T-helper 1 cell treated with Interleukin-12 subunit alpha and Interleukin-12 subunit beta and Interleukin-4 antibody, amounts not matched to agents 30 μg/mL and 1 μg/mL, for 36 hours (primary cell): Measurements from ENCODE around the gene STEAP1B.
"Not testable (repeated sequence)": the region's sequence is repeated elsewhere in the genome, so short reads cannot be mapped to it uniquely, and the experiment has no call there.

Experiments
- H3K27ac Mint-ChIP-seq: one replicate; pipeline ENCODE4 v1.8.0; 2021; ENCODE audit warnings: mild to moderate bottlenecking, mixed read lengths
- H3K27me3 Mint-ChIP-seq: one replicate; pipeline ENCODE4 v1.8.0; 2021; ENCODE audit warnings: low read depth, mixed read lengths
- H3K36me3 Mint-ChIP-seq: one replicate; pipeline ENCODE4 v1.8.0; 2021; ENCODE audit warnings: low read depth, mixed read lengths
- H3K4me1 Mint-ChIP-seq: one replicate; pipeline ENCODE4 v1.8.0; 2021; ENCODE audit warnings: low read depth, mixed read lengths
- H3K4me3 Mint-ChIP-seq: one replicate; pipeline ENCODE4 v1.8.0; 2021; ENCODE audit warnings: mild to moderate bottlenecking, moderate library complexity, mixed read lengths
- H3K9me3 Mint-ChIP-seq: one replicate; pipeline ENCODE4 v1.8.0; 2021; ENCODE audit warnings: mixed read lengths

STEAP1B gene

DNA sequence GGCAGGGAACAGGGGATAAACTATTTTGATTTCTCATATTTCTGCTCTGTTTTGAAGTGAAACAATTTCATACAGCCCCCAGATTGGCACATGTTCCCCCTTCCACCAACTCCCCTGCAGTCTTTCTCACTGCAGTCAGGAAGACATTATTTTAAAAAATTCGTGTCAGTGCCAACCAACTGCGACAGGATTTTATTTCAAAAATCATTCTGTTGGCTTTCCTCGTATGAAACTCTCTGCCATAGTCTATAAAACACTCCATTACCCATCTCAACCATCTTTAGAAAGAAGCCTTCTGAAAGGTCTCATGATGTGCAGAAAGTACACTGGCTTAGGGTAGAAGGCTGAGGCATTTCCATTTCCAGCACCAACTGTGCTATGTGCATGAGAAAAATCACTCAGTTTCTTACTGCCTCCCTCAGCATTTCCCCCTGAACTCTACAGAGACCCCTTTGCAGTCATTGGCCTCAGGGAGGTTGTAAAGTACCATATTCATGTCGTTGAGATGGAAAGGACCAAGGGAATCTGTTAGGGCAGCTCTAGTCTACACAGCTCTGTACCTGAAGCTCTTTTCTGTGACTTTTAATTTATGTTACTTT lies 46.9 kb downstream of the STEAP1B start:
- Mint-ChIP-seq H3K27me3 (peaks cover 59% of the 10 kb centered on the region), H3K27ac (no peak overlapping the region), H3K4me1 (peaks cover 6% of the 10 kb centered on the region), H3K9me3 (no peaks in the 10 kb centered on the region), H3K4me3 (no peak overlapping the region), H3K36me3 (no peaks in the 10 kb centered on the region)

DNA sequence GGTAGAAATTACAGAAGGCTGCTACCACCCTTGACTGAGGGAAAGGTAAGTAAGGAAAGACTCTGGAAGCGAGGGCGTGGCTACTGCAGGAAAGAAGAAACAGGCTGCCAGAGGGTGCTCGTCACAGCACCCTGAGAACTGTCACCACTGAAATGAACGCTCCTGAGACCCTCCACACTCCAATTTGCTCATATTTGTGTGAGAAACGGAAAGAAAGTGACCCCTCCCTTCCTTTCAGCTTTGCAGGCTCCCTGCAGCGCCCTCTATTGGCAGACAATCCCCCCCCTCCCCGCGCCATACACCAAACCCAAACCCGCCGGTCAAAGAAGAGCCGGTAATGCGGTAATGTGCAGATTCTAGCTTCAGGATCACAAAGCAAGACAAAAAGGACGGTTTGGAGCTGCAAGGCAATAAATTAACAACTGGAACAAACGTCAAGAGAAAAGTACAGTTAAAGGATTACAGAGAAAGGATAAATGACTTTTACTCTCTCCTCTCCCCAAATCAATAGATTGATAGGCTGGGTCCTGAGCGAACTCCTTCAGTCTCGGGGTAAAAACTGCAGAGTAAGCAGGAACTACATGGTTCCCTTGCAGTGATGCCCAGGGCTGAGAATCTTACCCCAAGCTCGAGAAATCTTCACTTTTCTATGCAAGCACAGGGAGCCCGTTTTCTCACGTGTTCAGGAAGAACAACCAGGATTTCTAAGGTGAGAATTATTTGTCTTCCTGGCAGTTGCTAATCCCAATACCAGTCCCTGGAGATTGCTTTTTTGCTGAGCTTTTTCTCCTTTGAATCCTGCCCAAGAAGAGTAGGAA lies 47.6 kb downstream of the STEAP1B start:
- Mint-ChIP-seq H3K27me3 (peaks cover 55% of the 10 kb centered on the region), H3K36me3 (no peaks in the 10 kb centered on the region), H3K27ac (no peak overlapping the region), H3K9me3 (no peaks in the 10 kb centered on the region), H3K4me3 (no peak overlapping the region), H3K4me1 (peaks cover 9% of the 10 kb centered on the region)

DNA sequence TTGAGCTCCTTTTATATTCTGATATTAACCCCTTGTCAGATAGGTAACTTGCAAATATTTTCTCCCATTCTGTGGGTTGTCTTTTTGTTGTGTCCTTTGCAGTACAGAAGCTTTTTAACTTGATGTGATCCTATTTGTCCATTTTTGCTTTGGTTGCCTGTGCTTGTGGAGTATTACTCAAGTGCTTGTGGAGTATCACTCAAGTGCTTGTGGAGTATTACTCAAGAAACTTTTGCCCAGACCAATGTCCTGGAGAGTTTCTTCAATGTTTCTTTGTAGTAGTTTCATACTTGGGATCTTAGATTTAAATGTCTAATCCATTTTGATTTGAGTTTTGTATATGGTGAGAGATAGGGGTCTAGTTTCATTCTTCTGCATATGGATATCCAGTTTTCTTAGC lies 50.0 kb downstream of the STEAP1B start:
- not testable (repeated sequence) for H3K27ac Mint-ChIP-seq

DNA sequence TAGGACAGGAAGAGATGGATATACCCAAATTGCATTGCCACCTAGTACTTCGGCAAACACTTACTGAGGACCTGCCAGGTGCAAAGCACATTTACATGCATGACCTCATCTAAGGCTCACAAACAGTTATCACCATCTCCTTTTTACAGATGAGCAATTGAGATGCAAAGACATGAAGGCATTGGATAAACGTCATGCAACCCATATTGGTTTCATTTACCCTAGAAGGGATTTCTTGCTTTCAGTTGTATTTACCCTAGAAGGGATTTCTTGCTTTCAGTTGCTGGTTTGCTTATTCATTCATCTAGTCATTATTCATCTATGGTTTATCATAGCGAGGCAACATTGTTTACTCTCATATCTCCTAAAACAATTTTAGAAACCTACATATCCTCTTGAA lies 52.2 kb downstream of the STEAP1B start:
- Mint-ChIP-seq H3K36me3 (no peaks in the 10 kb centered on the region), H3K9me3 (no peaks in the 10 kb centered on the region), H3K4me3 (no peak overlapping the region), H3K27me3 (peaks cover 33% of the 10 kb centered on the region), H3K4me1 (peaks cover 18% of the 10 kb centered on the region), H3K27ac (no peak overlapping the region)

More for the DNA sequence above, 50.0 kb downstream of the STEAP1B start:
- Mint-ChIP-seq H3K27me3 (peaks cover 49% of the 10 kb centered on the region), H3K4me1 (peaks cover 15% of the 10 kb centered on the region)
- H3K4me3 Mint-ChIP-seq, H3K36me3 Mint-ChIP-seq, H3K9me3 Mint-ChIP-seq: not testable (repeated sequence)

DNA sequence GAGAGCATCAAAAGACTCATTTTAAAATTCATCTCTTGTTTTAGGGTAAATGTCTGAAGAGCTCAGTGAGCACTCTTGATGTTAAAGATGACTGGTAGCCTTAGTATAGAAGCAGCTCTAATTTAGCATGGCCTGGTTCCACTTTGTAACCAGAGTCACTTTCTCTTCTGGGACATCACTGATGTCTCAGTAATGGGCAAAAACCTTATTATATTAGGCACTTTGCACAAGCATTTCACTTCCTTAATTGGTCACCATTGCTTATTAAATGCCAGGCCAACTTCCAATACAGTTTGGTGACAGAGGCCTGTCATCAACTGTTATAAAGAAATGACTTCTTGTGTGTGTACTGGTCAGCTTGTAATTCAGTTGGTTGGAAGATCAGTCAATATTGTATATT lies 53.0 kb downstream of the STEAP1B start:
- no peak overlapping the region for H3K27ac Mint-ChIP-seq
- H3K4me3 Mint-ChIP-seq: no peak overlapping the region
- H3K4me1 Mint-ChIP-seq: peaks cover 14% of the 10 kb centered on the region
- H3K9me3 Mint-ChIP-seq: no peaks in the 10 kb centered on the region
- peaks cover 26% of the 10 kb centered on the region for H3K27me3 Mint-ChIP-seq
- no peaks in the 10 kb centered on the region for H3K36me3 Mint-ChIP-seq

DNA sequence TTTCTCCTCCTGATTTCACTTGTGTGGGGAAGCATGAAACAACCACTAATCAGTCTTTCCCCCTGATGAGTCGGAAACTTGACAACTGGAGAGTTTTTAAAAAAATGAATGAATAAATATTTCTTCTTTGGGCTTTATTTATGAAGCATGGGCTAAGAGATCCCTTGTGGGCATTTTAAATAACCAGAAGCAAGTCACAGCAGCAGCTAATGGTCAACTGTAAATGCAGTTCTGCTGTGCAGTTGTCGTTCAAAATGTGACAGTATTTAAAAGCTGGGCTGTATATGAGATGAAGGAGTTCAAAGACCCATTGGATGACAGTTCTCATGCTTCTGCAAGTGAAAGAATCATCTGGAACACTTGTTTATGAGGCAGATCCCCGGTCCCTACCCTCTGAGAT lies 54.1 kb downstream of the STEAP1B start:
- Mint-ChIP-seq H3K4me1 (peaks cover 14% of the 10 kb centered on the region), H3K36me3 (no peaks in the 10 kb centered on the region), H3K27me3 (peaks cover 16% of the 10 kb centered on the region), H3K9me3 (no peaks in the 10 kb centered on the region), H3K4me3 (no peak overlapping the region), H3K27ac (no peak overlapping the region)

DNA sequence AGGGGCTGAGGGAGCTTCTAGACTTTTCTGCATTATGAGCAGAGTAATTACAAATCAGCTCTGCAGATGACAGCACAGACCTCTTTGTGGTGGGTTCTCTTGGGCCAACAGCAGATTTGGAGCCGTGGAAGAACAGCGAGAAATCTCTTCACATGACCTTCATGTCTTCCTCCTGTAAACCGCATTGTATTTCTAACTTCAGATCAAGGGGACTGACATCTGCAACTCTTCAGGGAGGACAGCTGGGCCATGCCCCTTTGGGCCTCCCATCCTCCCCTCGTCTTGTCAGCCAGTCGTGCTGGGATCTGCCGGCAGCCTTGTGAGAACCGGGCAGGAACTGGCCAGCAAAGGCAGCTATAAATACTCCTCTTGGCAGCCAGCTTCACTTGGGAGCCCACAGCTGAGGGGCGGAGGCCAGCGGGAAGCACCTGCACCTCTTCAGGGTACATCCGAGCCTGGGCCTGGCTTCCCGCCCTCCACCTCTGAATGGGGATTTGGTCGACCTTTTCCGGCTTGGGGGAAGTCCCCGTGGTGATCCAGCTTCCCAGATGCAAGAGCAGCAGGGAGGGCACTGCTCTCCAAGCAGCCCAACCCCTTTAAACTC lies 54.7 kb downstream of the STEAP1B start:
- Mint-ChIP-seq H3K4me1 (peaks cover 14% of the 10 kb centered on the region), H3K9me3 (no peaks in the 10 kb centered on the region), H3K4me3 (no peak overlapping the region), H3K36me3 (no peaks in the 10 kb centered on the region), H3K27me3 (peaks cover 10% of the 10 kb centered on the region), H3K27ac (no peak overlapping the region)

DNA sequence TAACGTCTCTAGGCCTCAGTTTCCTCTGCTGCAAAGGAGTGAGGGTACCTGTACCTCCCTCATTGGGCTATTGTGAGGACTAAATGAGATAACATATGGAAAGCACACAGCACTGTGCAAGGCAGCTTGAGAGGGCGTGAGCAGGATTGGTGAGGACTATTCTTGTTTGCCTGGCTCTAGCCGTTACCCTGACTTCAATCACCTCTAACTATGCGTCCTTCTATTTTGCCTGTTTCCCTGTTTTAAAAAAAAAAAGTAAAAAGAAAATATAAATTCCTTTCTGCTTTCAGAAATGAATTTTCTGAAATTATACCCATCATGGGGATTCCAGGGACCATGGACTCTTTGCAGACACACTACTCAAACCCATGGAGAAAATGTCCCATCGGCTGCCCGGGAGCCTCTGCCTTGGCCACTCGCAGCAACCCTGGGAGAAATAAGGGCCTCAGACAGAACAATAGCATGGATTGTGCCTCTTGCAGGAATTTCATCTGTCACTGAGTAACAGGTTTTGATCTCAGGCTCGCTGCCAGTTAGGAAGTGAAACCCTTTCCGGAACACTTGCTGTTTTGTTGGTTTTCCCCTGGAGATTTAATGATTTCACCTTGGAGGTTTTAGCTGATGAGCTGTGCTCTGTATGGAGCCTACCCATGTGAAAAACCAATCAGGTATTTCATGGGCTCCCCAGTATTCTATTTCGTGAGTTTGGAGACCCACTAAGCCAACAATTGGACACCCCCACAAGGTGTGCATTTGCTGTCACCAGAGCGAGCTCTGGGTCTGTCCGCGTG lies 55.6 kb downstream of the STEAP1B start:
- Mint-ChIP-seq H3K4me3 (no peak overlapping the region), H3K9me3 (no peaks in the 10 kb centered on the region), H3K27me3 (peaks cover 8% of the 10 kb centered on the region), H3K36me3 (no peaks in the 10 kb centered on the region), H3K4me1 (peaks cover 14% of the 10 kb centered on the region), H3K27ac (no peak overlapping the region)

DNA sequence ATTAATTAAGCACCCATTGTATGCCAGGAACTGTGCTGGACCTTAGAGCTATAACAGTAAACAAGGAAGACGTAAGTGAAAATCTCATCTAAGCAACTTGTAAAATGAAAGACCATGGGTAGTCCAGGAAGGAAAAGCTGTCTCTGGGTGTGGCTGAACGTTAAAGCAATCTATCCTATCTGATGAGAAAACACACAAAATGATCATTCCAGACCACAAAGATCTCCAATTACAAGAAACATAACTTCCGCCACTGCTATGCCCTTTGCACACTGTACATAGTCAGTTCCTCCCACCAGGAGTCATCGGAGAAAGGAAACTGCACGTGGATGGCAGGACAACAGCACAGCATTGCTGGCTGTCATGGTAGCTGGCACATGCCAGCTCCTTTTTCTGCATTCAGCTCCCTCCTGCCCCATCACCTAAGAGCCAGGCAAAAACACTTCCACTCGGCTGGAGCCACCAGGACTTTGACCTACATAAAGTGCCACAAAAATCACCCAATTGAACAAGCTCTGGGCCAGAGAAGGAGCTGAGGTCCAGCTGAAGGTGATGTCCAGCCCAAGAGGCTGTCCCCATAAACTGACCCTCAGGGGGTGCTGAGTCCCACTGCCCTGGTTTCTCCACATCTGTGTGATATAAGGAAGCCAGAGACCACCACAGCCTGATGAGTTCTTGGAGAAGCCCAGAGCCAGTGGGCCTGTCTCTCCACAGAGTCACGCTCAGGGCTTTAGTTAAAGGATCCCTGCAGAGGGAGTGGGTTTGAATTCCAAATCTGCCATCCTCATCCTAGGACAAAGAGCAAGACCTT lies 56.4 kb downstream of the STEAP1B start:
- H3K9me3 Mint-ChIP-seq: no peaks in the 10 kb centered on the region
- H3K4me3 Mint-ChIP-seq: no peak overlapping the region
- H3K27ac Mint-ChIP-seq: no peak overlapping the region
- peaks cover 14% of the 10 kb centered on the region for H3K4me1 Mint-ChIP-seq
- H3K36me3 Mint-ChIP-seq: no peaks in the 10 kb centered on the region
- H3K27me3 Mint-ChIP-seq: peaks cover 9% of the 10 kb centered on the region

DNA sequence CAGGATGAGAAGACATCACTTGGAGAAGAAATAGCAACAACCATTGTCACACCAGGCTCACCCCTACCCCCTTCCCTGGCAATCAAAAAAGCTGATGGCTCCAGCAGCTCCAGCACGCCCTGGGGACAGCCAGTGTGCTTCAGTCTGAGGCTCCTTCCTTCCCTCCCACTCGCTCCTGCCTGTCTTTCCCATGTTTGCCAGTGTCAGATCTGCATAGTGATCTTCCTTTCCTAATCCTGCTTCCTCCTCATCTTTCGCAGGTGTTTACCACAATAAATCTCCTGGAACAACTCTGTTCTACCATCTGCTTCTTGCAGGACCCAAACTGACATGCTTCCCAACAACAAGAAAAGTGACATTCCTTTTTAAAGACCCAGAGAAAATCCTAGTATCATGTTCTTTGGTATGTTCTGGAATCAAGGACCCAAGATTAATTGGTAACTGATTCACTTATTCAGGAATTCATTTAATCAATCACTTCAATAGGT lies 57.1 kb downstream of the STEAP1B start:
- no peaks in the 10 kb centered on the region for H3K36me3 Mint-ChIP-seq
- H3K4me1 Mint-ChIP-seq: peaks cover 12% of the 10 kb centered on the region
- no peak overlapping the region for H3K27ac Mint-ChIP-seq
- H3K27me3 Mint-ChIP-seq: peaks cover 14% of the 10 kb centered on the region
- no peaks in the 10 kb centered on the region for H3K9me3 Mint-ChIP-seq
- H3K4me3 Mint-ChIP-seq: no peak overlapping the region

DNA sequence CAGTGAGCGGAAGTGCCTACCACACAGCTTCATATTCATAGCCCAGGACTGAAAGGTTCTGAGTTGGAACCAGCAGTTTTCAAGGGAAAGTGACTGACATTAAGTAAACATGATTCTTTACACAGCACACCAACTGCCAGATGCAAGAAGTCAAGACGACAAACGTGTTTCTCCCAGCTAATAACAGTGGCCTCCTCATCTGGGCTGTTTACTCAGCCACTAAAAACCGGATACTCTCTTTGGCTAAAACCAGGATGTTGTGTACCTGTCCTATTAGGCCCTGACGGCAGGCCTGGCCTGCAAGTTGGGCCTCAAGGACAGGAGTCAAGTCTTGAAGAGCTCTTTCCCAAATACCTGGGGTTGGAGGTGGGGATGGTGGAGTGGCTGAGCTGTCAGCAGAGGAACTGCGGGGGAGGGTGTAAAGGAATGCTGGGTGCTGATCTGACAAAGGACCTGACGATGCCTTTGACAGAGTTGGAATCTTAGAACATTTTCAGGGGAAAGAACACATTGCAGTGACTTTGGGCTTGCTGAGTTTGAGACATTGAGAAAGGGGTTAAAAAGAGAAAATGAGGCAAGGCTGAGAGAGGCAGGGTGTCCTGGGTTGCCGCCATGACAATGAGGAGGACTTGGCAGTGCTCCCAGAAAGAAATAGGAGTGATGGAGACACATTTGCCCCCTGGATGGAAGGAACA lies 57.7 kb downstream of the STEAP1B start:
- peaks cover 18% of the 10 kb centered on the region for H3K27me3 Mint-ChIP-seq
- no peaks in the 10 kb centered on the region for H3K9me3 Mint-ChIP-seq
- no peak overlapping the region for H3K4me3 Mint-ChIP-seq
- H3K4me1 Mint-ChIP-seq: peaks cover 11% of the 10 kb centered on the region
- no peak overlapping the region for H3K27ac Mint-ChIP-seq
- no peaks in the 10 kb centered on the region for H3K36me3 Mint-ChIP-seq

DNA sequence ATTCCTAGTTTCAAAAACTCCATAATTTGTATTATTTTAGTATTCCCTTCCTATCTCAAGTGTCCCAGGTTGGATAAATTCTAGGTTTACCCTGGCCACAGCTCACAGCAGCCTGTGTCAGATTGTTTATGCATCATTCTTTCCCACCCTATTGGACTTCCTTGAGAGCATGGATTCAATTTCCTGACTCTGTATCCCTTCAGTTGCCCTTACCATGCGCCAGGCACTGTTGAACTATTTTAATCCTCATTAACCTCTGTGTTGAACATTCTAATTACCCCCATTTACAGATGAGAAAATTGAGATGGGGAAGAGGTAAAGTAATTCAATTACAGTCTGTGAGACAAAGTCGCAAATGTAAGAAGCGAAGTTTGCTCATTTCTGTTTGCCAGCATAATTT lies 58.8 kb downstream of the STEAP1B start:
- Mint-ChIP-seq H3K4me1 (peaks cover 11% of the 10 kb centered on the region), H3K4me3 (no peak overlapping the region), H3K27me3 (peaks cover 25% of the 10 kb centered on the region), H3K9me3 (no peaks in the 10 kb centered on the region), H3K27ac (no peak overlapping the region), H3K36me3 (no peaks in the 10 kb centered on the region)

DNA sequence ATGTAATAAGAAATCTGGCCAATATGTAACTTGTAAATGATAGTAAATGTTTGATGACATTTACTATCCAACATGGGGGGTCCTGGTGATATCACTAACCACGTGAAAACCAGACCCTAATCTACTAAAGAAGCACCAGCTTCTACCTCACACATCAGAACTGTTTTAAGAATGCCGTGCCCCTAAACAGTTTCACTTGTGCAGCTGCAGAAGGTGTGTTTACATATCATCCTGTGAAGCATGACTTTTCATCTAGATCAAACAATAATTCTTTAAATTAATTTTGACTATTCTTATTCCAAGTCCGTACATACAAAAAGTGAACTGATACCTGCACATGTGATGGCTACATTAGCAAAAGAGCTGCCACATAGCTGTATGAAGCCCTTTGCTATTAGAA lies 61.0 kb downstream of the STEAP1B start:
- no peaks in the 10 kb centered on the region for H3K9me3 Mint-ChIP-seq
- H3K4me1 Mint-ChIP-seq: peaks cover 11% of the 10 kb centered on the region
- no peaks in the 10 kb centered on the region for H3K36me3 Mint-ChIP-seq
- H3K4me3 Mint-ChIP-seq: no peak overlapping the region
- peaks cover 25% of the 10 kb centered on the region for H3K27me3 Mint-ChIP-seq
- no peak overlapping the region for H3K27ac Mint-ChIP-seq
